NCI-H2029 (cell line): ENCODE data around the gene RNF25.

Experiments
- DNase-seq: peaks from one replicate; lab custom pipeline; 2025; lab: John Stamatoyannopoulos, UW

RNF25 gene

DNA sequence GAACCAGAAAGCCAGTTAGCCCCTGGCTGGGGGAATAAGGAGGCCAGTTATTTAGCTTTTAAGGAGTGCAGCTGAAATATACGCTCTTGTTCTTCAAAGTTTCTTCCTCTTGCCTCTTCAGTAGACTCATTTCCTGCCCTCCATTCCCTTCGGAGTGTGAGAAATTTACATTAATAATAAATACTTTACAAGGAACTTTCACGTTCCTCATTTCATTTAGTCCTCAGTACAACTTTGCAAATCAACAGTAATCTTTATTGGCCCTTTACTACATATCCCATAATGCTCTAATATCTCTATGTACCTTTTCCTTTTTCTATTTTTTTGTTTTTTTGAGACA, 48.5 kb downstream of the RNF25 start:
- DNase-seq: no peak

DNA sequence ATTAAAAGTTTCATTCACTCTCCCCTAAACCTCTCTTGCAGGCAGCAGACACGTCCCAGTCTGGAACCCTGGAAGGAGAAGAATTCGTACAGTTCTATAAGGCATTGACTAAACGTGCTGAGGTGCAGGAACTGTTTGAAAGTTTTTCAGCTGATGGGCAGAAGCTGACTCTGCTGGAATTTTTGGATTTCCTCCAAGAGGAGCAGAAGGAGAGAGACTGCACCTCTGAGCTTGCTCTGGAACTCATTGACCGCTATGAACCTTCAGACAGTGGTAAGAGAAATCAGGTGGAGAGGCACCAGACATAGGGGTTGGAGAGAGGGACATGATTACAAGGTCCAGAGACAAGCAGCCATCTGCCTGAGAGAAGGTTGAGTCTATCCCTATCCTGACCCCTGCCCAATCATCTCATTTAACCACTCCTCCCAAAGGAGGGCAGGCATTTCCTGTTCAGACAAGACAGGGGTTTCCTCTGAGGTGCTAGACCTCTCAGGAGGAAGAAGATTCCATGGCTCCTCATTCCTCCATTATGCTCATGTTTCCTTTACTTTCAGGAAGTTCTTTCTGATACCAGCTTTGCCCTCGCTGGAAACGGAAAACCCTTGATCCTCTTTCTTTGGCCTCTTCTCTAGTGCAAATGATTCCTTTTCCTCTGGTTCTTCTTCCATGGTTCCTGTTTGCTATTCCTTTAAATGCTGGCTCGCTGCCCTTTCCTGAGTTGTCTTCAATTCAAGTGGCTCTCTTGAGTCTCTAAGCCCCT, 49.0 kb downstream of the RNF25 start:
- no peak for DNase-seq

- DNase-seq: no peak
Observed at GRCh38 chr2:218621007-218621406, 50.8 kb downstream of the RNF25 start.

DNA sequence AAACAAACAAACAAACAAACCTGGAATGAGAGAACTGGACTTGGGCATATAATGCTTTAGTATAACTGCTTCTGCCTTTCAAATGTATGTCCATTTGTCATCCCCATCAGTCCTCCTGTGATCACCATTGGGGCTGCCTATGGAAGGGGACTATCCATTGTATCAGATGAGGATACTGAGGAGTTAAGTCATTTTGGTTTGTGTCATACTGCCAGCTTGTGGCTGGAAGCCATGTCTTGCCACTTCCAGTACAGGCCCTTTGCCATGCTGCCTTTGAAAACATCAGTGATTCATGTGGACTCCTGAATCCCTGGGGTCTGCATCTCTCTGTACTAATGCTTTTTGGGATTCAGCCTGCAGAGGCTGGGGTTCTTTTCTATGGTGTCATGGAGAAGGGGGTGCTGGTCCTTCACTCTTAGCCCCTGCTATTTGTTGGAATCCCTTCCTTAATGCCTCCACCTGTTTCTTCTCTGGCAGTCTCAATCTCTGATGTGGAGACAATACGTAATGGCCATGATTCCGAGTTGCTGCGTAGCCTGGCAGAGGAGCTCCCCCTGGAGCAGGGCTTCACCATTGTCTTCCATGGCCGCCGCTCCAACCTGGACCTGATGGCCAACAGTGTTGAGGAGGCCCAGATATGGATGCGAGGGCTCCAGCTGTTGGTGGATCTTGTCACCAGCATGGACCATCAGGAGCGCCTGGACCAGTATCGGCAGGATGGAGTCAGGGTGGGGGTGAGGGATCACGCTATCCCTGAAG, 53.5 kb downstream of the RNF25 start:
- DNase-seq: no peak

DNA sequence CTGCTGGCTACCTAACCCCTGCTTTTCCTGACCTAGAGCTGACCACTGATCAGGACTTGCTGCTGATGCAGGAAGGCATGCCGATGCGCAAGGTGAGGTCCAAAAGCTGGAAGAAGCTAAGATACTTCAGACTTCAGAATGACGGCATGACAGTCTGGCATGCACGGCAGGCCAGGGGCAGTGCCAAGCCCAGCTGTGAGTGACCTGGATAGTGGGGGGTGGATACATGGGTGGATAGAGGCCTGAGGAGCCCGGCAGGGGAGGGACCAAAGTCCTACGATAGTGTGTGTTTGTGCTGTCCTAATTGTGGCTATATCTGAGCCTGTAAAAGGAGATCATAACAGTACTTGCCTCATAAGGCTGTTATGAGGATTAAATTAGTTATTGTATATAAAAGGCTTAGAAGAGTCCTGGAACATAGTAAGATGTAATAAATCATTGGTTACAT, 55.9 kb downstream of the RNF25 start:
- no peak for DNase-seq
